Calu3 (cell line): ENCODE data around the gene SMARCA2. TPM values are rescaled to one million over a fixed set of nuclear protein-coding genes. Genes with fewer than 3 reads are reported as not detected.

Experiments used
- BruUV-seq: library from RNA; stranded (reverse); fragments of 400-500 nt; replicated peaks from 2 replicates; lab custom pipeline; 2021; lab: Mats Ljungman, UMichigan
- CTCF ChIA-PET: fragments of 300-600 bp; sonication (Branson Sonifier 250); formaldehyde crosslinking; loops from one replicate; lab custom pipeline; 2022; ENCODE audit warnings: antibody characterized with exemption; lab: Charles Lee
- DNase-seq: peaks from one replicate; pipeline ENCODE4 v3.0.0; 2022
- H3K27ac Mint-ChIP-seq: one replicate; pipeline ENCODE4 v1.8.0; 2022; ENCODE audit warnings: mixed read lengths; ENCODE audit not compliant: unreplicated experiment
- H3K27me3 Mint-ChIP-seq: one replicate; pipeline ENCODE4 v1.8.0; 2022; ENCODE audit warnings: mixed read lengths; ENCODE audit not compliant: unreplicated experiment
- H3K36me3 Mint-ChIP-seq: one replicate; pipeline ENCODE4 v1.8.0; 2022; ENCODE audit warnings: mild to moderate bottlenecking, moderate library complexity, mixed read lengths; ENCODE audit not compliant: insufficient read depth, unreplicated experiment
- H3K4me1 Mint-ChIP-seq: one replicate; pipeline ENCODE4 v1.8.0; 2022; ENCODE audit warnings: mild to moderate bottlenecking, low read depth, mixed read lengths; ENCODE audit not compliant: unreplicated experiment
- H3K4me3 Mint-ChIP-seq: one replicate; pipeline ENCODE4 v1.8.0; 2022; ENCODE audit warnings: mild to moderate bottlenecking, low read depth, moderate library complexity, mixed read lengths; ENCODE audit not compliant: unreplicated experiment
- H3K9me3 Mint-ChIP-seq: one replicate; pipeline ENCODE4 v1.8.0; 2022; ENCODE audit warnings: low read depth, mixed read lengths; ENCODE audit not compliant: unreplicated experiment
- intact Hi-C: fragments of 100-400 bp; cut with micrococcal nuclease; formaldehyde crosslinking; loops from one replicate; pipeline ENCODE4 v1.10.0; 2022; ENCODE audit not compliant: unreplicated experiment
- total RNA-seq: library from RNA; stranded (reverse); gene quantifications from 2 replicates; pipeline ENCODE4 v1.2.3, GENCODE V29; 2022
- TF ChIP-seq, protein P1 (sequence below): fragments of 200-600 bp; IDR thresholded peaks from one replicate; pipeline ENCODE4 v1.8.0; 2022; ENCODE audit warnings: antibody characterized with exemption; ENCODE audit not compliant: unreplicated experiment

The SMARCA2 gene
- total RNA-seq, 1 experiment from 2014 or later: 47.4 TPM

GRCh38 chr9:2055203-2055658 is 40.1 kb downstream of the SMARCA2 start:
- Mint-ChIP-seq H3K4me3 (no peak overlapping the region), H3K36me3 (no peaks in the 10 kb centered on the region), H3K27ac (no peak overlapping the region), H3K4me1 (no peaks in the 10 kb centered on the region), H3K27me3 (no peaks in the 10 kb centered on the region), H3K9me3 (no peaks in the 10 kb centered on the region)
- TF ChIP-seq, protein P1, sequence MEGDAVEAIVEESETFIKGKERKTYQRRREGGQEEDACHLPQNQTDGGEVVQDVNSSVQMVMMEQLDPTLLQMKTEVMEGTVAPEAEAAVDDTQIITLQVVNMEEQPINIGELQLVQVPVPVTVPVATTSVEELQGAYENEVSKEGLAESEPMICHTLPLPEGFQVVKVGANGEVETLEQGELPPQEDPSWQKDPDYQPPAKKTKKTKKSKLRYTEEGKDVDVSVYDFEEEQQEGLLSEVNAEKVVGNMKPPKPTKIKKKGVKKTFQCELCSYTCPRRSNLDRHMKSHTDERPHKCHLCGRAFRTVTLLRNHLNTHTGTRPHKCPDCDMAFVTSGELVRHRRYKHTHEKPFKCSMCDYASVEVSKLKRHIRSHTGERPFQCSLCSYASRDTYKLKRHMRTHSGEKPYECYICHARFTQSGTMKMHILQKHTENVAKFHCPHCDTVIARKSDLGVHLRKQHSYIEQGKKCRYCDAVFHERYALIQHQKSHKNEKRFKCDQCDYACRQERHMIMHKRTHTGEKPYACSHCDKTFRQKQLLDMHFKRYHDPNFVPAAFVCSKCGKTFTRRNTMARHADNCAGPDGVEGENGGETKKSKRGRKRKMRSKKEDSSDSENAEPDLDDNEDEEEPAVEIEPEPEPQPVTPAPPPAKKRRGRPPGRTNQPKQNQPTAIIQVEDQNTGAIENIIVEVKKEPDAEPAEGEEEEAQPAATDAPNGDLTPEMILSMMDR: no peak
- CTCF ChIA-PET: no interaction called here
- no TSS peak for BruUV-seq
- intact Hi-C loops: no loop called here
- no peak for DNase-seq

- H3K9me3 Mint-ChIP-seq: no peaks in the 10 kb centered on the region
- no TSS peak for BruUV-seq
- intact Hi-C loops: no loop called here
- no peak overlapping the region for H3K4me3 Mint-ChIP-seq
- no peak for DNase-seq
- CTCF ChIA-PET: no interaction called here
- H3K36me3 Mint-ChIP-seq: no peaks in the 10 kb centered on the region
- no peaks in the 10 kb centered on the region for H3K4me1 Mint-ChIP-seq
- no peaks in the 10 kb centered on the region for H3K27me3 Mint-ChIP-seq
- TF ChIP-seq, protein P1: no peak
- H3K27ac Mint-ChIP-seq: no peak overlapping the region
These were observed 44.3 kb downstream of the SMARCA2 start for GRCh38 chr9:2059274-2059929.

- CTCF ChIA-PET: no interaction called here
- DNase-seq: no peak
- Mint-ChIP-seq H3K9me3 (no peaks in the 10 kb centered on the region), H3K27ac (no peak overlapping the region), H3K4me1 (no peaks in the 10 kb centered on the region), H3K27me3 (no peaks in the 10 kb centered on the region), H3K36me3 (no peaks in the 10 kb centered on the region), H3K4me3 (no peak overlapping the region)
- intact Hi-C loops: no loop called here
- TF ChIP-seq, protein P1: no peak
- no TSS peak for BruUV-seq
These were observed 45.3 kb downstream of the SMARCA2 start for GRCh38 chr9:2060424-2060823.

DNA sequence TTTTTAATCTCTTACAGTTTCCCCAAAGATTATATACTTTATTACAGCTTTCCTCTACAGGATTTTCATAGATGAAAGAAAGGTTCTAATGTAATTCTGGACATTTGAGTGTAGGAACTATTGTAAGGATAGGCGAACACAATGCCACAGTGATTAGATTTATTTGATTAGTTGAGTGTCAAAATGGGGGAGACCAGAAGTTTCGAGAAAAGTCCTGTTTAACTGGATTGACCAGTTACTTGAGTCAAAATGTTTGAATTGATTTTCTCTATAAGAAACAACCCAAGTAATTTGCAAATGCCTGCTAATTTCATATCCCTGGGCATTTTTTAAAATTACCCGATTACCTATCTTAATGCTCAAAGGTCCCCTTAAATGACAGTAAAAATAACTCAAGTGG is 50.6 kb downstream of the SMARCA2 start:
- DNase-seq: no peak
- H3K27ac Mint-ChIP-seq: no peak overlapping the region
- BruUV-seq: no TSS peak
- no peaks in the 10 kb centered on the region for H3K27me3 Mint-ChIP-seq
- TF ChIP-seq, protein P1: no peak
- H3K36me3 Mint-ChIP-seq: peaks cover 6% of the 10 kb centered on the region
- no peaks in the 10 kb centered on the region for H3K4me1 Mint-ChIP-seq
- H3K9me3 Mint-ChIP-seq: no peaks in the 10 kb centered on the region
- intact Hi-C loops: no loop called here
- CTCF ChIA-PET: no interaction called here
- no peak overlapping the region for H3K4me3 Mint-ChIP-seq
